ENCODE results near the gene NUP42.

DNA sequence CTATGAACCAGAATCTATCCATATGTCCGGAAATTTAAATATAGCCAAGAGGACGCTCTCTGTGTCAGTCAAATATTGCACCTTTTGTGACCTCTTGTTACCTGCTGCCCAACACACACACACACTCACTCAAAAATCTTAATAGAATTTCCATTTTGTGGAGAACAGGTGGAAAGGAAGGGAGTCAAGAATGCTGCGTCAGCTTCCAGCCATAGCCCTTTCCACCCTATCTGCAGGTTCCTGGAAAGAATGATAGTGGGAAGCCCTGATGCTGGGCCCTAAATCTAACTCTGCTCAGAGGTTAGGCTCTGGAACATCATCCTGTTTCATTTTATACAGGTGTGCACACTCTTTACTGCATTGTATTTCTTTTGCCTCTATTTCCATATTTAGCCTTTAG is 55.2 kb downstream of the NUP42 start:
- TF ChIP-seq, protein P1, sequence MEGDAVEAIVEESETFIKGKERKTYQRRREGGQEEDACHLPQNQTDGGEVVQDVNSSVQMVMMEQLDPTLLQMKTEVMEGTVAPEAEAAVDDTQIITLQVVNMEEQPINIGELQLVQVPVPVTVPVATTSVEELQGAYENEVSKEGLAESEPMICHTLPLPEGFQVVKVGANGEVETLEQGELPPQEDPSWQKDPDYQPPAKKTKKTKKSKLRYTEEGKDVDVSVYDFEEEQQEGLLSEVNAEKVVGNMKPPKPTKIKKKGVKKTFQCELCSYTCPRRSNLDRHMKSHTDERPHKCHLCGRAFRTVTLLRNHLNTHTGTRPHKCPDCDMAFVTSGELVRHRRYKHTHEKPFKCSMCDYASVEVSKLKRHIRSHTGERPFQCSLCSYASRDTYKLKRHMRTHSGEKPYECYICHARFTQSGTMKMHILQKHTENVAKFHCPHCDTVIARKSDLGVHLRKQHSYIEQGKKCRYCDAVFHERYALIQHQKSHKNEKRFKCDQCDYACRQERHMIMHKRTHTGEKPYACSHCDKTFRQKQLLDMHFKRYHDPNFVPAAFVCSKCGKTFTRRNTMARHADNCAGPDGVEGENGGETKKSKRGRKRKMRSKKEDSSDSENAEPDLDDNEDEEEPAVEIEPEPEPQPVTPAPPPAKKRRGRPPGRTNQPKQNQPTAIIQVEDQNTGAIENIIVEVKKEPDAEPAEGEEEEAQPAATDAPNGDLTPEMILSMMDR (IDR thresholded peaks at IDR 0.05; ENCODE audit: extremely low read depth in 1 of 2, insufficient read depth in 1 of 2, low read depth in 1 of 2, low read length in 2 of 2), result no peak
- TF ChIP-seq POLR2A (IDR thresholded peaks at IDR 0.05; ENCODE audit: low read depth, low read length), result no peak
- TF ChIP-seq EZH2 (IDR thresholded peaks at IDR 0.05; ENCODE audit: borderline replicate concordance, low read depth, low read length, severe bottlenecking), result no peak
- no peak for TF ChIP-seq JUN (IDR thresholded peaks at IDR 0.05; ENCODE audit: borderline replicate concordance, insufficient read depth, insufficient read length, low read depth)
- TF ChIP-seq POLR2AphosphoS5 (IDR thresholded peaks at IDR 0.05; ENCODE audit: insufficient read depth, low read depth, low read length), result no peak

All from endothelial cell of umbilical vein (primary cell).